H1 (cell line): Measurements from ENCODE around the gene YAF2. TPM values are rescaled to one million over a fixed set of nuclear protein-coding genes. Genes with fewer than 3 reads are reported as not detected.

ENCODE experiments used
- CTCF ChIA-PET: fragments of 300-600 bp; sonication (Branson Sonifier 250); formaldehyde crosslinking; loops from one replicate; lab custom pipeline; 2021; ENCODE audit not compliant: partially characterized antibody; lab: Charles Lee
- POLR2A ChIA-PET: fragments of 300-600 bp; sonication (Branson Sonifier 250); formaldehyde crosslinking; loops from one replicate; lab custom pipeline; 2021; ENCODE audit warnings: inconsistent platforms; ENCODE audit not compliant: partially characterized antibody; lab: Charles Lee
- DNase-seq, 2 experiments: peaks; one replicate each; pipeline versions ENCODE4 v3.0.0 to v3.0.0-alpha.2; 2010 to 2022; ENCODE audit warnings: low spot score in 2 of 2, low read depth in 1 of 2, mixed read lengths in 1 of 2
- FAIRE-seq: peaks from 2 replicates; lab custom pipeline; 2011; peaks lifted over from hg19 to GRCh38; lab: Jason Lieb, UNC
- H2AFZ ChIP-seq: 2 replicates; pipeline ENCODE4 v1.8.1; 2012; ENCODE audit warnings: low read length, inconsistent platforms
- H2AK5ac ChIP-seq: 2 replicates; pipeline ENCODE4 v1.6.1; 2013; ENCODE audit warnings: low read depth, low read length
- H2BK120ac ChIP-seq: replicated peaks from 2 replicates; pipeline ENCODE3; 2013; ENCODE audit warnings: low read depth, low read length, inconsistent platforms
- H2BK12ac ChIP-seq: 2 replicates; pipeline ENCODE4 v1.6.1; 2013; ENCODE audit warnings: low read depth, low read length
- H2BK15ac ChIP-seq: 2 replicates; pipeline ENCODE4 v1.6.1; 2013; ENCODE audit warnings: low read length
- H2BK20ac ChIP-seq: 2 replicates; pipeline ENCODE4 v1.6.1; 2013; ENCODE audit warnings: low read length
- H2BK5ac ChIP-seq: 2 replicates; pipeline ENCODE4 v1.6.1; 2013; ENCODE audit warnings: low read depth, low read length
- H3K14ac ChIP-seq: 2 replicates; pipeline ENCODE4 v1.6.1; 2013; ENCODE audit warnings: inconsistent platforms; ENCODE audit not compliant: insufficient read length
- H3K18ac ChIP-seq: 2 replicates; pipeline ENCODE4 v1.6.1; 2013; ENCODE audit warnings: low read length; ENCODE audit errors: extremely low read depth
- H3K23ac ChIP-seq: 2 replicates; pipeline ENCODE4 v1.6.1; 2013; ENCODE audit warnings: inconsistent platforms; ENCODE audit not compliant: insufficient read length
- H3K23me2 ChIP-seq: 2 replicates; pipeline ENCODE4 v1.6.1; 2013; ENCODE audit warnings: low read depth, low read length
- H3K27ac ChIP-seq: 2 replicates; pipeline ENCODE4 v1.6.1; 2011; ENCODE audit warnings: low read depth, low read length, inconsistent platforms
- H3K27me3 ChIP-seq, 4 experiments: replicated peaks in 1 of 4; 1 replicate in 1 of 4; 2 replicates in 3 of 4; pipeline versions ENCODE4 v1.6.1 to v1.8.1; 2011 to 2013; ENCODE audit warnings: low read length in 3 of 4, mild to moderate bottlenecking in 3 of 4, inconsistent platforms in 2 of 4, mixed read lengths in 2 of 4, moderate library complexity in 1 of 4; ENCODE audit not compliant: control insufficient read depth in 3 of 4, insufficient read depth in 3 of 4; ENCODE audit errors: extremely low read depth in 1 of 4
- H3K36me3 ChIP-seq, 4 experiments: 2 replicates each; pipeline versions ENCODE4 v1.6.1 to v1.8.1; 2011 to 2013; ENCODE audit warnings: mild to moderate bottlenecking in 4 of 4, low read length in 3 of 4, moderate library complexity in 2 of 4, control low read depth in 1 of 4, inconsistent platforms in 1 of 4; ENCODE audit not compliant: insufficient read depth in 4 of 4, control insufficient read depth in 2 of 4
- H3K4ac ChIP-seq: replicated peaks from 2 replicates; pipeline ENCODE3; 2013; ENCODE audit warnings: low read length, low read depth, mixed read lengths, inconsistent platforms; ENCODE audit not compliant: insufficient read length
- H3K4me1 ChIP-seq, 4 experiments: replicated peaks in 1 of 4; 1 replicate in 1 of 4; 2 replicates in 3 of 4; pipeline versions ENCODE4 v1.6.1 to v1.8.1; 2011 to 2013; ENCODE audit warnings: low read length in 3 of 4, inconsistent platforms in 2 of 4, mixed read lengths in 1 of 4; ENCODE audit not compliant: insufficient read depth in 4 of 4, control insufficient read depth in 3 of 4
- H3K4me2 ChIP-seq, 2 experiments: 2 replicates each; pipeline versions ENCODE4 v1.6.1 to v1.8.1; 2011 to 2013; ENCODE audit warnings: low read depth in 2 of 2, low read length in 2 of 2, control low read depth in 1 of 2, inconsistent platforms in 1 of 2, mild to moderate bottlenecking in 1 of 2; ENCODE audit not compliant: insufficient read depth in 1 of 2
- H3K4me3 ChIP-seq, 4 experiments: fragments of 200-600, 300-600 bp in 1 of 4; sonication (generic), shearing (Covaris generic), sonication (Bioruptor Twin) in 1 of 4; 2 replicates each; pipeline versions ENCODE4 v1.5.1 to v1.8.1; 2011 to 2016; ENCODE audit warnings: low read length in 4 of 4, low read depth in 3 of 4, control low read depth in 2 of 4, inconsistent platforms in 2 of 4, mild to moderate bottlenecking in 2 of 4, mixed read lengths in 1 of 4, moderate library complexity in 1 of 4; ENCODE audit not compliant: insufficient read depth in 2 of 4; ENCODE audit errors: extremely low read depth in 1 of 4
- H3K56ac ChIP-seq: replicated peaks from 2 replicates; pipeline ENCODE3; 2013; ENCODE audit warnings: low read depth, mild to moderate bottlenecking, mixed read lengths, low read length, inconsistent platforms; ENCODE audit not compliant: insufficient read length
- H3K79me1 ChIP-seq: 2 replicates; pipeline ENCODE4 v1.6.1; 2013; ENCODE audit warnings: low read depth, low read length, control low read depth
- H3K79me2 ChIP-seq, 2 experiments: 2 replicates each; pipeline versions ENCODE4 v1.6.1 to v1.8.1; 2012 to 2013; ENCODE audit warnings: low read length in 2 of 2, mild to moderate bottlenecking in 2 of 2, inconsistent platforms in 1 of 2; ENCODE audit not compliant: insufficient read depth in 2 of 2, control insufficient read depth in 1 of 2
- H3K9ac ChIP-seq, 4 experiments: replicated peaks in 1 of 4; 1 replicate in 1 of 4; 2 replicates in 3 of 4; pipeline versions ENCODE4 v1.6.1 to v1.8.1; 2011 to 2013; ENCODE audit warnings: low read depth in 3 of 4, low read length in 3 of 4, control low read depth in 2 of 4, mild to moderate bottlenecking in 2 of 4, moderate library complexity in 2 of 4, inconsistent platforms in 1 of 4; ENCODE audit errors: extremely low read depth in 1 of 4
- H3K9me3 ChIP-seq, 2 experiments: 2 replicates each; pipeline versions ENCODE4 v1.6.1 to v1.8.1; 2012 to 2013; ENCODE audit warnings: mild to moderate bottlenecking in 2 of 2, moderate library complexity in 2 of 2, control low read depth in 1 of 2, inconsistent platforms in 1 of 2, low read depth in 1 of 2, low read length in 1 of 2, mixed read lengths in 1 of 2; ENCODE audit not compliant: insufficient read depth in 2 of 2
- H4K20me1 ChIP-seq, 2 experiments: replicated peaks in 1 of 2; 2 replicates each; pipeline versions ENCODE3 to v1.8.1; 2011 to 2013; ENCODE audit warnings: inconsistent platforms in 2 of 2, low read length in 2 of 2, mild to moderate bottlenecking in 1 of 2; ENCODE audit not compliant: insufficient read depth in 2 of 2, control insufficient read depth in 1 of 2
- H4K5ac ChIP-seq: 2 replicates; pipeline ENCODE4 v1.6.1; 2013; ENCODE audit warnings: low read length, low read depth, mixed read lengths, inconsistent platforms; ENCODE audit not compliant: insufficient read length
- H4K8ac ChIP-seq: 2 replicates; pipeline ENCODE4 v1.8.0; 2013; ENCODE audit warnings: mild to moderate bottlenecking, moderate library complexity, low read length, inconsistent platforms; ENCODE audit not compliant: insufficient read depth; ENCODE audit errors: extremely low read depth
- H4K91ac ChIP-seq: replicated peaks from 2 replicates; pipeline ENCODE3; 2013; ENCODE audit warnings: low read length, mixed read lengths, inconsistent platforms; ENCODE audit not compliant: insufficient read length
- EZH2 ChIP-seq: fragments of 200-600 bp; sonication (generic); IDR thresholded peaks from 2 replicates; pipeline ENCODE4 v1.7.1; 2012; ENCODE audit warnings: low read depth, mild to moderate bottlenecking, moderate library complexity, low read length, inconsistent platforms; ENCODE audit not compliant: severe bottlenecking
- GTF2F1 ChIP-seq: IDR thresholded peaks from 2 replicates; pipeline ENCODE4 v1.6.1; 2012; ENCODE audit warnings: low read depth, low read length, improper control_type of control experiment, borderline replicate concordance
- KDM1A ChIP-seq: fragments of 200-600, 300-600 bp; sonication (generic); IDR thresholded peaks from 2 replicates; pipeline ENCODE4 v1.7.1; 2016; ENCODE audit warnings: mild to moderate bottlenecking, low read length, borderline replicate concordance
- KDM4A ChIP-seq: IDR thresholded peaks from one replicate; pipeline ENCODE4 v1.7.1; 2012; ENCODE audit warnings: low read depth, mild to moderate bottlenecking, moderate library complexity, low read length, inconsistent platforms; ENCODE audit not compliant: severe bottlenecking
- NANOG ChIP-seq: IDR thresholded peaks from 2 replicates; pipeline ENCODE4 v1.6.1; 2011; ENCODE audit warnings: low read length, low read depth, mild to moderate bottlenecking, inconsistent platforms; ENCODE audit not compliant: insufficient read depth, poor library complexity, severe bottlenecking
- SIRT6 ChIP-seq: IDR thresholded peaks from one replicate; pipeline ENCODE4 v1.7.1; 2012; ENCODE audit warnings: low read length, inconsistent platforms
- TAF7 ChIP-seq: optimal IDR thresholded peaks from 2 replicates; pipeline ENCODE3; 2011; ENCODE audit warnings: low read depth, mild to moderate bottlenecking, inconsistent platforms, low read length, moderate library complexity, borderline replicate concordance
- WGBS, 2 experiments: shearing (Covaris generic) in 1 of 2; methylation state at CpG; one replicate each; pipeline versions ENCODE4 v1.1.6 to v1.1.7; 2013 to 2015; ENCODE audit warnings: low lambda C conversion rate in 2 of 2, mixed read lengths in 2 of 2, inconsistent platforms in 1 of 2, low coverage in 1 of 2, missing lambda C conversion rate in 1 of 2; ENCODE audit not compliant: insufficient replicate concordance in 2 of 2, insufficient coverage in 1 of 2, insufficient read length in 1 of 2; ENCODE audit errors: extremely low coverage in 1 of 2, missing lambda C conversion rate in 1 of 2; 5-methylcytosine and 5-hydroxymethylcytosine counted together
- polyA plus RNA-seq, 7 experiments: library from polyadenylated mRNA; depleted of rRNA in 3 of 7; stranded (reverse) in 5 of 7; unstranded in 2 of 7; fragments of >200 nt in 5 of 7; fragments of 200-250 nt in 2 of 7; gene quantifications; 1 replicate in 5 of 7; 2 replicates in 1 of 7; 4 replicates in 1 of 7; pipeline versions ENCODE4 v1.2.1 to v1.2.3, GENCODE V29; 2011 to 2013; ENCODE audit warnings: missing spikeins in 2 of 7, mixed read lengths in 2 of 7
- total RNA-seq: library from RNA; stranded (reverse); fragmentation: NEBNext Ultra II Directional; extraction: Animal tissue kit (Norgen Biotek cat#: 25700); gene quantifications from 2 replicates; pipeline ENCODE4 v1.2.1, GENCODE V29; 2021

Gene YAF2
- total and polyA plus RNA-seq, 2 of the 8 experiments (the other 6 are each of a cell fraction or from before 2014, with no cell fraction given): 0.50 to 2.2 TPM

- Histone ChIP-seq H3K4me2 (peak overlapping the region; percentile 83 to 87), H3K36me3 (no peaks in the 10 kb centered on the region), H3K27me3 (peaks cover 0 to 11% (median 0%) of the 10 kb centered on the region in 4 experiments; a peak in 3 of 7 replicates), H3K23me2 (peaks cover 11% of the 10 kb centered on the region), H3K9me3 (no peaks in the 10 kb centered on the region), H3K4me3 (peak overlapping the region; percentile 60 to 83 (median 80)), H2AK5ac (no peak overlapping the region), H3K14ac (no peak overlapping the region), H3K4me1 (peaks cover 4 to 12% (median 8%) of the 10 kb centered on the region in 4 experiments; a peak in 5 of 7 replicates), H2BK5ac (peak overlapping the region; percentile 64; the same call in 1 of the 2 replicates), H4K20me1 (peaks cover 2 to 12% of the 10 kb centered on the region in 2 experiments), H2BK15ac (peak overlapping the region; percentile 84; the same call in 1 of the 2 replicates), H3K79me1 (peaks cover 4% of the 10 kb centered on the region; the same call in 1 of the 2 replicates), H3K18ac (0 out of 2 replicates have a peak overlapping the region, but pooled peaks have one; percentile 78), H4K91ac (no peak overlapping the region), H3K27ac (no peak overlapping the region), H2BK120ac (no peak overlapping the region), H2AFZ (peak overlapping the region; percentile 82), H3K4ac (peak overlapping the region; percentile 22), H3K9ac (peak overlapping the region in 3 of 4 experiments; percentile 42 to 70 (median 60); a peak in 5 of 7 replicates), H3K23ac (no peak overlapping the region), H2BK20ac (no peak overlapping the region), H4K5ac (no peak overlapping the region), H4K8ac (no peak overlapping the region), H3K56ac (no peak overlapping the region), H2BK12ac (no peak overlapping the region; the same call in 1 of the 2 replicates), H3K79me2 (peaks cover 3 to 36% of the 10 kb centered on the region in 2 experiments; a peak in 3 of 4 replicates)
- POLR2A ChIA-PET: interaction anchor here (0.7 to 1.4 kb wide), 7 partner anchors 95 to 618 kb away, joined by 3 to 6 read pairs (median 3); partner anchors contain the start of genes PPHLN1 and ZCRB1
- DNase-seq (no peak), FAIRE-seq (no peak)
- CTCF ChIA-PET: interaction anchor here (0.6 to 1.6 kb wide), 6 partner anchors 9 to 227 kb away, joined by 3 to 5 read pairs (median 3); no protein-coding TSS in a partner anchor
- 14% methylated on average over 8 of the region's 8 CpGs; no CpG with 5 or more reads in 1 of the 2 experiments for WGBS, 2 experiments
- TF ChIP-seq GTF2F1: no peak
- no peak for TF ChIP-seq SIRT6
- no peak for TF ChIP-seq TAF7
- TF ChIP-seq KDM4A: peak; percentile 4
- no peak for TF ChIP-seq KDM1A
- peak; percentile 21 for TF ChIP-seq EZH2
- TF ChIP-seq NANOG: no peak
These were observed 92.9 kb downstream of the YAF2 start for GRCh38 chr12:42145197-42145549.
